ENCODE results near the gene ARL2BP.
"Not testable (repeated sequence)": the region's sequence is repeated elsewhere in the genome, so short reads cannot be mapped to it uniquely, and the experiment has no call there.

Gene ARL2BP

DNA sequence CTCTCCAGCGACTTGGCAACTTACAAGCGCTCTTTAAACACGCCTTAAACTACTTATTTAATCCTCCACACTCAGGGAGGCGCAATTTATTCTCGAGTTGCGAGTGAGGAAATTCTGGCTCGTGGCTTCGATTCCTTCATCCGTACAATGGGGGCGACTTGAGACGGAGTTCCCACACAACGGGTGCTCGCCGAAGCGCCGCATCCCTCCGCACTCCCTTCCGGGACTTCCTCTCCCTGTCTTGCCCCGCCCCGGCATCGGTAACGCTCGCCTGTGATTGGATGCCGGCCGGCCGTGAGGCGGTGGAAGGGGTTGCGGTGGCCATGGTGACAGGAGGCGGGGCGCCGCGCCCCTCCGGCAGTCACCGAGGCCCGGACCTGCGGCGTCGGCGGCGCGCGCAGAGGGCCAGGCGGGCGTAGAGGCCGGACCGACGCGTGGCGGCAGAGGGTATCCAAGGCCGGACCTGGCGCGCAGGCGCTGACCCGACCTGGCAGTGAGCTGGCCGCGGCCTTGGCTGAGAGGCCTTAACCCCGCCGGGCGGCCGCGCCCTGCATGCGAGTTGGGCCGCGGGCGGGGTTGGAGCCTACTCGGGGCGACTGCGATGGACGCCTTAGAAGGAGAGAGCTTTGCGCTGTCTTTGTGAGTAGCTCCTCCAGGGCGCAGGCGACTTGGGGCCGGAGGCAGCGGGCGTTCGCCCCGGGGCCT, at the start of gene ARL2BP:
Gene ARL2BP, plus strand, starts transcription at position 493 of the 705 bp plus-strand sequence. Its CDS starts 109 bp downstream, at position 602.
- peak; percentile 98 for DNase-seq

DNA sequence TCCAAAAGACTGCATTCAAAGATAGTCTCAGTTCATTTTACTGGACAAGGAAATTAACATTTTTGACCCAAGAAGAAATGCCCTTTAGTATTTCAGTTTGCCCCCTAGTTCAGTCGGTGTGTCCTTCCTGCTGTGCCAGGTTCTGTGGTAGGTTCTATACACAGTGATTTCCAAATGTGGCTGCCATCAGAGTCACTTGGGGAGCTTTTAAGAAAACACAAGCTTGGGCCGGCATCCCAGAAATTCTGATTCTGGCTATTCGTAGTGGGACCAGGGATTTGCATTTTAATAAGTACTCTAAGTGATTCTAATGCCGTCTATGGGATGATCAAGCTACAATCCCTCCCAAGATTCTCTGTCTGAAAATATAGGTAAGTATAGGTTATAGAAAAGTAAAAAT, 48.8 kb upstream of the ARL2BP start:
- DNase-seq = no peak

DNA sequence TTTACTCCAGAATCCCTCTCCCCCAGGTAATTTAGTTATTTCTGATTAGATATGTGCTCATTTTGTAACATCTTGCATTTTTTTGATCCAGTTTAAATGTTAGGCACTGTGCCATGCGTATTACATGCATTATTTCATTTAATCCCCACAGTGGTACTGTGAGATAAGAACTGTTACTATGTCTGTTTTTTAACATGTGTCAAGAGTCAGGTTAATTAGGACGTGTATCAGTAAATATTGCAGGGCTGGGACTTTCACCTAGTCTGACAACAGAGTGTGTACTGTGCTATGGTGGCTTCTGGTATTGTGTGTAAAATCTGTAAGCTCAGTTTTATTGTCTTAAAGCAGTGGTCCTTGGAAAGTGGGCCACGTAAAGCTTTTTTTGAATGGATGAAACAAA, 48.3 kb upstream of the ARL2BP start:
- no peak for DNase-seq

DNA sequence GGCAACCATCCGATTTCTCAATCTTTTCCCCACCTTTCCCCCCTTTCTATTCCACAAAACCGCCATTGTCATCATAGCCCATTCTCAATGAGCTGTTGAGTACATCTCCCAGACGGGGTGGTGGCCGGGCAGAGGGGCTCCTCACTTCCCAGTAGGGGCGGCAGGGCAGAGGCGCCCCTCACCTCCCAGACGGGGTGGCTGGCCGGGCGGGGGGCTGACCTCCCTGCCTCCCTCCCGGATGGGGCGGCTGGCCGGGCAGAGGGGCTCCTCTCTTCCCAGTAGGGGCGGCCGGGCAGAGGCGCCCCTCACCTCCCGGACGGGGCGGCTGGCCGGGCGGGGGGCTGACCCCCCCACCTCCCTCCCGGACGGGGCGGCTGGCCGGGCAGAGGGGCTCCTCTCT, 44.7 kb upstream of the ARL2BP start:
- DNase-seq = not testable (repeated sequence)

DNA sequence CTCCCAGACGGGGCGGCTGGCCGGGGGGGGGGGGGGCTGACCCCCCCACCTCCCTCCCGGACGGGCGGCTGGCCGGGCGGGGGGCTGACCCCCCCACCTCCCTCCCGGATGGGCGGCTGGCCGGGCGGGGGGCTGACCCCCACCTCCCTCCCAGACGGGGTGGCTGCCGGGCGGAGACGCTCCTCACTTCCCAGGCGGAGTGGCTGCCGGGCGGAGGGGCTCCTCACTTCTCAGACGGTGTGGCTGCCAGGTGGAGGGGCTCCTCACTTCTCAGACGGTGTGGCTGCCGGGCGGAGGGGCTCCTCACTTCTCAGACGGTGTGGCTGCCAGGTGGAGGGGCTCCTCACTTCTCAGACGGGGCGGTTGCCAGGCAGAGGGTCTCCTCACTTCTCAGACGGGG, 44.1 kb upstream of the ARL2BP start:
- not testable (repeated sequence) for DNase-seq

DNA sequence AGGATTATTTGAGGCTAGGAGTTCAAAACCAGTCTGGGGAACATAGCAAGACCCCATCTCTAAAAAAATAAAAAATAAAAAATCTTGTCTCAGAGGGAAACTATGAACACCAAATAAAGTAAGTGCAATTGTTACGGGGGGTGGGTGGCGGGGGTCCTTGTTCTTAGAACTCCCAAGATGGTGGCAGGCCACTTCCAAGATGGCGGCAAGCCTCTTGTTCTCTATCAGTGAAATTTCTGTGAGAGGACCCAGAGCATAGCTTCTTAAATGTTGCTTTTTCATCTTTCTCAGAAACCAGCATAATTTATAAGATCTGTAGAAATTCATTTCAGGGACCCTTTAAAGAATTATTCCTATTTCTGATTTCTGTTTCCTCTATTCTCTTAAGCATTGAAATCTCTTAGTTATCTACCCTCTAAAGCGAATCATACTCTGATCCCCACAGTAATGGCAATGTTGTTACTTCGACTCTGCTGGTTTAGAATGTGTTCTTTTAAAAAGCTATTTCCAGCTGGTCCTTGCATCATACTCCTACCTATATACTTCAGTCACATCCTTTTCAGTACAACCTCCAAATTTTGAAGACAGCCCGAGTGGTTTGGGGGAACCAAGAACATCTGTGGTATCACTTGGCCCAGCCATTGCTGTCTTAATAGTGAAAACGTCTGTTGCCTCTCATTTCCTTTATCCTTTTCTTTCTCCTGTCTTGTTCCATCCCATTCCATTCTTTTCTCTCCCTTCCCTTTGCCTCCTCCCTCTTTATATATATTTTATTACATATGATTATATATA, 42.8 kb upstream of the ARL2BP start:
- DNase-seq = no peak

DNA sequence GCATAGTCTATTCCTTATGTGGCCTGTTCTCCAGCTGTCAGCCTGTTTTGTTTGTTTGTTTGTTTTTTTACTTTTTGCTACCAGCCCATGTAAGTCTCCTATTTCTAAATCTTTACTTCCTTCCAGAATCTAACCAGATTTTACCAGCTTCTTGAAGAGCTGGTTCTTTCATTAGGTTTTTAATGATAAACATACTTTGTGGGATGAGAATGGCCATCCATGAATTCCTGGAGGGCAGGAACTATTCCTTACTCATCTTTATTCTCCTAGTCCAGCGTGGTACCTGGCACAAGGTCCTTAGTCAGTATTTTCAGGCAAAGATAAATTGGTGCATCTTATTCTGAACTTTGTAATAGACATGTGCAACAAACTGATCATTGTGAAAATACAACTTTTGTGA, 41.6 kb upstream of the ARL2BP start:
- DNase-seq = no peak

DNA sequence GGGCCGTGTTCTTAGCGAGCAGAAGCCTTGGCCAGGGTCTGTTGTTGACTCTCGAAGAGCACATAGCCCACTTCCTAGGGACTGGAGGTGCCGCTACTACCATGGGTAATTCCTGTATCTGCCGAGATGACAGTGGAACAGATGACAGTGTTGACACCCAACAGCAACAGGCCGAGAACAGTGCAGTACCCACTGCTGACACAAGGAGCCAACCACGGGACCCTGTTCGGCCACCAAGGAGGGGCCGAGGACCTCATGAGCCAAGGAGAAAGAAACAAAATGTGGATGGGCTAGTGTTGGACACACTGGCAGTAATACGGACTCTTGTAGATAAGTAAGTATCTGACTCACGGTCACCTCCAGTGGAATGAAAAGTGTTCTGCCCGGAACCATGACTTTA, 40.4 kb upstream of the ARL2BP start:
- DNase-seq = no peak

DNA sequence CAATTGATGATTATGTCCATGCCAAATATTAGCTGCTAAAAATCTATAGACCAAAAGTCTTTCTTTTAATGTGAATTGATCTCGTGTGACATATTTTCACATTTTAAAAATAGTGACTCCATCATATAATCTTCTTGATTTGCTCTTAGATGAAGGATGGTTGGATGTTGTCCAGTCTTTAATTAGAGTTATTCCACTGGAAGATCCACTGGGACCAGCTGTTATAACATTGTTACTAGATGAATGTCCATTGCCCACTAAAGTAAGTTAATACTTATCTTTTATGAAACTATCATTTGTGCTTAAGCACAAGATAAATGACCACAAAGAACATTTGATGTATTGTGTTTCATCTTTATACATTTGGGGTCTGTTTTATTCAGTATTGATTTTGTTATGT, 36.1 kb upstream of the ARL2BP start:
- DNase-seq = no peak

DNA sequence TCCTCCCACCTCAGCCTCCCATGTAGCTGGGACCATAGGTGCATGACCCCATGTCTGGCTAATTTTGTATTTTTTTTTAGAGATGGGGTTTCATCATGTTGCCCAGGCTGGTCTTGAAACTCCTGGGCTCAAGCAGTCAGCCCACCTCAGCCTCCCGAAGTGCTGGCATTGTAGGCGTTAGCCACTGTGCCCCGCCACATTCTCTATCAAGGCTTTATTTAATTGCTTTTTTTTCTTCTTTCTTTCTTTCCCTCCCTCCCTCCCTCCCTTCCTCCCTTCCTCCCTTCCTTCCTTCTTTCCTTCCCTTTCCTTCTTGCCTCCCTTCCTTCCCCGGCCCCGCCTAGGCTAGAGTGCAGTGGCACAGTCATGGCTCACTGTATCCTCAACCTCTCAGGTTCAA, 35.3 kb upstream of the ARL2BP start:
- no peak for DNase-seq

DNA sequence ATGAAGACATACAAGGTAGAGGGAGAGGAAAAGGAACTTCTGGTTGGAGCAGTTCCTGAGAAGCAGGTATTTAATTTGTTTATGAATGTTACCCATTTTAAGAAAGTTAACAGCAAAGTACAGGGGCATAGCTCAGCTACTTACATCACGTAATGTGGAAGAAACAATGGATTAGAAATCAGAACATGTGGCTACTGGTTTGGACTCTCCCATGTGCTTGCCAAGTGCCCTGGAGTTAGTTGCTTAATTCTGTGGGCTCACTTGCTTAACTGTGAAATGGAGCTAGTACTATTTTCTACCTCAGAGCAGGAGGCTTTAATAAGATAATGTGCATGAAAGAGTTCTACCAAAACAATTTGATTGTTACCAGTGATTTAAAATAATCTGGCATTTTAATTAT, 31.6 kb upstream of the ARL2BP start:
- no peak for DNase-seq

DNA sequence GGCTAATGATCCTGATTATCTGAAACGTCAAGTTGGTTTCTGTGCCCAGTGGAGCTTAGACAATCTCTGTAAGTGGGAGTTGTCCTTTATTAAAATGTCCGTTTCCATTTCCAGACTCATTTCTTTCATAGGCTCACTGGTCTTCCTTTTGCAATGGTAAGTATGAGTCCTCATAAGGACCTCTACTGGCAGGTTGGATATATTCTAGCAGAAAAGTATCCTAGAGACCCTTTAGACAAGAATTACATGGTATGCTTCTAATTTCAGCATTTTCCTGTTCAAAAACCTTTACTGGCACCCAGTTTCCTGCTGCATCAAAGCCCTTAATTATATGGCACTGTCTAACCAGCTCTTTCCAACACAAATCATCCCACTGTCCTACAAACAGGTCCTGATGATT, 28.1 kb upstream of the ARL2BP start:
- DNase-seq = no peak

DNA sequence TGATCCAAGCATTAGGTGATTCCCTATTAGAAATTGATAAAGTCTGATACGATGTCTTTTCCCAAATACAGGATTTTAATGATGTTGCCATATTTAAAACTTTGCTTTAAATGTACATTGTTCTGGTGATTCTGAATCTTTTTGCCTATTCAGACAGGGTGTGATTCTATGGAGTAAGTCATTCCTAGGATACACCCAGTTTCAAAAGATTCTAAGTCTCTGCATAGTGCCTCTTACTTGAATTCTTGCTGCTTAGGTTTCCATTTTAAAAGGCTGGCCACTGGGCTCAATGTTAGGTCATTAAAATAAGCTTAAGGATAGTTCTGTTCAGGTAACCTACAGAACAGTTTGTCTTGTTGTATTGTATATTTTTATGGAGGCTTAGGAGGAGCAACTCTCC, 22.0 kb upstream of the ARL2BP start:
- no peak for DNase-seq

DNA sequence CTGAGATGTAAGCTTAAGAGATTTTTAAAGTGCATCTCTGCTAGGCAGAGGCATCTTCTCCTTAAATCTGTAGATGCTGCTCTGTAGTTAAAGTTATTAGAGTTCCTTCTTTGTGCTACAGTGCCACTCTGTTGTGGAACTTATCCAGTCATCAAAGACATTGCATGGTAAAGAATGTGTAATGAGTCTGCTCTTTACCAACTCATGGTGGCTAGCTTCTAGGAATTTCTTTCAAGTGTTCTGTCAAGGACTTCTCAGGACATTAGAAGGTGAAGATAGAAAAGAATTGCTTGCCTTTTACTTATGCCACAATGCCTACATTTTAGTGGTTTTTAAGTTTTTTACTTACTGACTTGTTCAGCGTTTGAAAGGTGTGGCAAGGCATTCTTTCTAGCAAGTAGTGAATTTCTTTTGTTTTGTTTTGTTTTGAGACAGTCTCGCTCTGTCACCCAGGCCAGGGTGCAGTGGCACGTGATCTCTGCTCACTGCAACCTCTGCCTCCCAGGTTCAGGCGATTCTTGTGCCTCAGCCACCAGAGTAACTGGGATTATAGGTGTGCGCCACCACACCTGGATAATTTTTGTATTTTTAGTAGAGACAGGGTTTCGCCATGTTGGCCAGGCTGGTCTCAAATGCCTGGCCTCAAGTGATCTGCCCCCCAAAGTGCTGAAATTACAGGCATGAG, 20.3 kb upstream of the ARL2BP start:
- no peak for DNase-seq

DNA sequence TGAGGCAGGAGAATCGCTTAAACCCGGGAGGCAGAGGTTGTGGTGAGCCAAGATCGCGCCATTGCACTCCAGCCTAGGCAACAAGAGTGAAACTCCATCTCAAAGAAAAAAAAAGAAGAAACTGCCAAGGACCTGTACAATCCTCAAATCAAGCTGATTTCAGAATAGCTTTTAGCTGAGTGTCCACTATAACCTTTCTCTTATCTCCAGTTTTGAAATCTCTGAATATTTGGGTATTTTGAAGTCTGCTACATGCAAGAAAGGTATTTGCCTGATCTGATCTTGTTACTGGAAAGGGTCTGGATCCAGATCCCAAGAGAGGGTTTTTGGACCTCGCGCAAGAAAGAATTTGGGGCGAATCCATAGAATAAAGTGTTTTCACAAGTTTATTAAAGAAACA, 19.1 kb upstream of the ARL2BP start:
- DNase-seq = no peak

DNA sequence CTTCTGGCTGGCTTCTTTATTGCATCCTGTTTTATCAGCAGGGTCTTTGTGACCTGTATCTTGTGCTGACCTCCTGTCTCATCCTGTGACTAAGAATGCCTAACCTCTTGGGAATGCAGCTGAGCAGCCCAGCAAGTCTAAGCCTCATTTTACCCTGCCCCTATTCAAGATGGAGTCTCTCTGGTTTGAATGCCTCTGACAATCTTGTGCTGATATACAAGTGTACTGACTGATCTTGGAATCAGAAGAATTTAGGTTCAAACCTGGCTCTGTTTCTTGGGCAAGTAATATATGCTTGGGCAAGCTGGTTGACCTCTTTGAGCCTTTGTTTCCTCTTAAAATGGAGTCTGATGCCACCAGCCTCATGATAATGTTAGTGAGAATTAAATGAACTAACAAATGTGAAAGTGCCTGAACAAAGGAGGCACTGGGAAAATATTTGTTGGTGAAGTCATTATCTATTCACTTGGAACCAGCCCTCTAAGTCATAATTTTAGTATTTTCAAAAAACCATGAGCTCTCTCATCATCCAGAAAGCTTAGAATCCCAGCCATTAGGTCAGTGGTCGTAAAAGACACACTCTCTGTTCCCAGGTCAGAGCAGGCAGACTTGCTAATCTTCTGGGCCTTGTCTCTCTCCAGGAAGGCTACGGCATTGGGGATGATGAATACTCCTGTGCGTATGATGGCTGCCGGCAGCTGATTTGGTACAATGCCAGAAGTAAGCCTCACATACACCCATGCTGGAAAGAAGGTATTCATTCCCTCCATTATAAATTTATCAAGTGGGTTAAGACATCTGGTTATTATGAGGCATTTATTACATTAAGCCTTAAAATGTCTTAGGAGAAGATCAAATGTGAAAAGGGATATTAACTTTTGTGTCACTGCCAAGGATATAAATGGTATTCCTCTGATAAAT, 18.1 kb upstream of the ARL2BP start:
- no peak for DNase-seq

DNA sequence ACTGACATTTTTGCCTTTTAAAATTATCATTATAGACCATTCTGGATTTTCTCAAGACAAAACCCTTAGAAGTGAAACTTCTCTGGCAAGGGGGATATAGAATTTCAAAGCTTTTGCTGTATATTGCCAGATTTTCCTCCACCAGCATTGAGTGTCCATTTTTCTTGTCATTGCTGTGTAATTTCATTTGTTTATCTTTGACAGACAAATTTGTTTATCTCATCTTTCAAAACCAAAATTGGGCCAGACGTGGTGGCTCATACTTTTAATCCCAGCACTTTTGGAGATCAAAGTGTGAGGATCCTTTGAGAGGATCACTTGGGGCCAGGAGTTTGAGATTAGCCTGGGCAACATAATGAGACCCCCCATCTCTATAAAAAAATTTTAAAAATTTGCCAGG, 16.0 kb upstream of the ARL2BP start:
- DNase-seq = no peak

DNA sequence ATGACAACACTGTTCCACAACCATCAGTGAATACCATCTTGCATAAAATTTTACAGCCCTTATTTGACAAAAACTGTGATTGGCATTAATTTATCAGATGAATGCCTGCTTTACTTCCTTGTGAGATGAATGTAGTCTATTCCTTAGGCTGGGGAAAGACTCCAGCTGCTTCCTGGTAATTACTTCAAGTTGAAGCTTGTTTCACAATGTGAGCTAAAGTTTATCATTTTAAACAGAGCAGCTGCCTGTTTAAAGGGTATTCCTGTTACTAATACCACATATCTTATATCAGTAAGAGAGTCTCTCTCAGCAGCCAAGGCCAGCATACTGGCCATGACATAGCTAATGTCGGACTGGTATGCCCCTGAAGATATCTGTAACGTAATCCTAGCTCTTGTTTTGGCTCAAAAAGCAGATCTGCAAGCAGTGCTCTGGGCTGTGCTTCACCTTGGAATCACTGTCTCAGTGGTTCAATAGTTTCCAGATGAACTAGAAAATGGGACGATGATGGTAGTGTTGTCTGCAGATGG, 13.2 kb upstream of the ARL2BP start:
- no peak for DNase-seq

DNA sequence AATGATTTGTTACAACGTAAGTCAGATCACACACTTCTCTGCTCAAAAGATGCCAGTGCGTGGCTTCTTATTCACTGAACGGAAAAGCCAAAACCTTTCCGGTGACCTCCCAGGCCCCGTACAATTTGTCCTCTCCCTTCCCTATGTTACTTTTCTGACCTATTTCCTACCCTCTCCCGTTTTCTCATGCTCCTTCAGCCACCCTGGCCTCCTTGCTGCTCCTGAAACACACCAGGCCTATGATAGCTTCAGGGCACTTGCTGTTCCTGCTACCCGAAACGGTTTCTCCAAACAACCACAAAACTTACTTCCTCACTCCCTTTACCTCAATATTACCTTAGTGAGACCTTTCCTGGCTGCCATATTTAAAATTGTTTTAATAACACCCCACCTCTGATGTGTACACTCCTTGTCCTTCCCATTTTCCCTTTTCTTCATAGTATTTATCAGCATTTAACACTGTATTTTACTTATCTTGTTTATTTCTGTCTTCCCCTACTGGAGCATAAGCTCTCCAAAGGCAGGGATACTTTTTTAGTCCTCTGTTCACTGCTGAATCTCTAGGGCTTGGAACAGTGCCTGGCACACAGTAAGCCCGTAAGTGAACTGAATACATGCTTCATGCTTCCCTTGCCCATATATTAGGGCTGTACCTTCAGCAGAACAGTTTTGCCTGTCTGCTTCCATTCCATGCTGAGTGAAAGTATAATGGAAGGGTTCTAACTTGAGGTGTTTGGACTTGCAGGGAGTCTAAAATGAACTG, 10.9 kb upstream of the ARL2BP start:
- DNase-seq = no peak

DNA sequence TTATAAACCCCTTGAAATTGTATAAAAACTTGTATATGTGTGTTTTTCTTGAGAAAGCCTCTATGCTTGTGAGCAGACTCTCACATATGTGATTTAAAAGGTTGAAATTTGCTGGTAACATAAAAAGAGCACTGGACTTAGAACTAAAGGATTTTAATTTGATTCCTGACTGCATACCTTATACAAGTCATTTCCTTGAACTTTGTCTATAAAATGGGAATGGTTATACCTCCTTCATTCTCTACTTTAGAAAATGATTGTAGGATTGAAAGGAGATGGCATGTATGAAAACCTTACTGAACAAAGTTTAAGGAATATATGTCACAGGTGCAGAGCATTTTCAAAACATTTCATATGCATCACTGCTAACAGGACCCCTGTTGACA, 10.4 kb upstream of the ARL2BP start:
- no peak for DNase-seq

DNA sequence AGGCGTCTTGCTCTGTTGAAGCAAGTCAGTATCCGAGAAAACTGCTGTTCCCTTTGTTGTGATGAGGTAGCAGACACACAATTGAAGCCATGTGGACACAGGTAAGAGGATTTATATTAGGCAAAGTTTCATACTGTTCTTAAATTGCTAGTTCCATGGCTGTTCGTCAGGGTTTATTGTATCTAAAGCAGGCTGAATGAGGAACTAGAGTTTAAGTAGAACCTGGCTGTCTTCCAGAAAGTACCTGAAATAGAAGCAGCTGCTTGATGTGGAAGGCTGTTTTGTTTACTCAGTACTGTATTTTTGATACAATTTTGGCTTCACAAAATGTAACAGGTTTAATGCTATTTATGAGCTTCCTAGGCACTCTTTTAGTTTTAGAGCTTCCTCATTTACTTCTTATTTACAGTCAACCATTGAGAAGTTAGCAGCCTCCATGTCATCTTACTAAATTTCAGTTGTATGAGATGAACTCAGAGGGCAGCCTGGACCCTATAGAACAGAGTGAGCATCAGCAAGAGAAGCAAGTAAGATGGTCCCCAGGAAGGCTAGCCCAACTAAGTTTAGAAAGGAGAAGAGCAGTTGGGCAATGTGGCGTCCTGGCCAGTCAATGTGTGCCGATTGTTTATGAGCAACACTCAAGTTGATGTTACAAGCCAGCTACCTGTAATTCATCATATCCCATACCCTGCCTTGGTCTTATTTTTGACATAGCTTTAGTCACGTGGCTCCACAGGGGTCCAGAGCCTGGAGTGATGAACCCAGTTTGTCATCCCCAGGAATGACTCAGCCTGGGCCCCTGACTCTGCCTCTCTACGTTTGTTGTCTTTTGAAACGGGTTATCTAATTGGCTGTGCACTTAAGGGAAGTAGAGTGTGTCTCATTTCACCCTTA, 9.7 kb upstream of the ARL2BP start:
- DNase-seq = no peak

Data from CD4-positive, alpha-beta T cell treated with Interleukin-4 for 4 hours (primary cell).